22Rv1 (cell line): ENCODE data around the gene EIF4E1B.

Experiments used
- H3K27ac ChIP-seq: fragments of 450-650 bp; 2 replicates; pipeline ENCODE4 v1.5.1; 2017
- CTCF ChIP-seq: fragments of 450-650 bp; IDR thresholded peaks from 2 replicates; pipeline ENCODE4 v1.5.1; 2017; ENCODE audit warnings: mild to moderate bottlenecking
- ZFX ChIP-seq: fragments of 450-650 bp; IDR thresholded peaks from 2 replicates; pipeline ENCODE4 v1.6.1; 2017; ENCODE audit warnings: antibody characterized with exemption, borderline replicate concordance

EIF4E1B gene

GRCh38 chr5:176677209-176677939, 46.9 kb downstream of the EIF4E1B start:
- H3K27ac ChIP-seq: no peak overlapping the region
- no peak for TF ChIP-seq ZFX

- no peak overlapping the region for H3K27ac ChIP-seq
- no peak for TF ChIP-seq ZFX
- no peak for TF ChIP-seq CTCF
These were observed 48.1 kb downstream of the EIF4E1B start for GRCh38 chr5:176678584-176678983.

GRCh38 chr5:176679365-176680225, 49.1 kb downstream of the EIF4E1B start:
- H3K27ac ChIP-seq: no peak overlapping the region
- no peak for TF ChIP-seq CTCF
- TF ChIP-seq ZFX: no peak

- H3K27ac ChIP-seq: no peak overlapping the region
These were observed 49.7 kb downstream of the EIF4E1B start for GRCh38 chr5:176680226-176680563.

GRCh38 chr5:176682016-176682531, 51.6 kb downstream of the EIF4E1B start:
- no peak for TF ChIP-seq ZFX
- TF ChIP-seq CTCF: no peak
- H3K27ac ChIP-seq: no peak overlapping the region

More at GRCh38 chr5:176680226-176680563, 49.7 kb downstream of the EIF4E1B start:
- TF ChIP-seq ZFX (no peak), CTCF (no peak)

- H3K27ac ChIP-seq: no peak overlapping the region
- no peak for TF ChIP-seq ZFX
- no peak for TF ChIP-seq CTCF
These were observed 54.5 kb downstream of the EIF4E1B start for GRCh38 chr5:176685010-176685409.

GRCh38 chr5:176687247-176687646, 56.8 kb downstream of the EIF4E1B start:
- no peak for TF ChIP-seq ZFX
- no peak for TF ChIP-seq CTCF
- H3K27ac ChIP-seq: no peak overlapping the region
